Cardiac muscle cell (in vitro differentiated cells and primary cell): ENCODE results near the gene SOCS4. TPM values are rescaled to one million over a fixed set of nuclear protein-coding genes. Genes with fewer than 3 reads are reported as not detected.
"Not testable (repeated sequence)": the region's sequence is repeated elsewhere in the genome, so short reads cannot be mapped to it uniquely, and the experiment has no call there.

Experiments
- DNase-seq, 2 donors: peaks; one replicate each; pipeline versions ENCODE4 v3.0.0 to v3.0.0-alpha.2; 2010 to 2017; ENCODE audit warnings: low read depth in 1 of 2, low spot score in 1 of 2
- H3K27ac ChIP-seq: fragments of 200-600 bp; sonication (generic); 2 replicates; pipeline ENCODE4 v1.5.1; 2016
- H3K27me3 ChIP-seq: fragments of 200-600 bp; sonication (generic); 2 replicates; pipeline ENCODE4 v1.6.0; 2016; ENCODE audit warnings: control low read depth
- H3K36me3 ChIP-seq: fragments of 200-600 bp; sonication (generic); 2 replicates; pipeline ENCODE4 v1.5.1; 2016; ENCODE audit warnings: control low read depth
- H3K4me1 ChIP-seq: fragments of 200-600 bp; sonication (generic); 2 replicates; pipeline ENCODE4 v1.8.1; 2017; ENCODE audit warnings: low read depth, mild to moderate bottlenecking, mixed run types
- H3K4me3 ChIP-seq: fragments of 200-600 bp; sonication (generic); 2 replicates; pipeline ENCODE4 v1.5.1; 2016; ENCODE audit warnings: mild to moderate bottlenecking
- H3K9me3 ChIP-seq: fragments of 200-600 bp; sonication (generic); 2 replicates; pipeline ENCODE4 v1.5.1; 2017; ENCODE audit warnings: low read depth, mild to moderate bottlenecking, control low read depth
- polyA plus RNA-seq: library from polyadenylated mRNA; unstranded; fragments of >200 nt; fragmentation: Nextera tagmentation; extraction: Ambion mirVana; gene quantifications from 2 replicates; pipeline ENCODE4 v1.2.1, GENCODE V29; 2016
- total RNA-seq: library from RNA; depleted of rRNA; stranded (reverse); fragments of >200 nt; gene quantifications from 2 replicates; pipeline ENCODE4 v1.2.3, GENCODE V29; 2016
- TF ChIP-seq, protein P1 (sequence below): IDR thresholded peaks from 2 replicates; pipeline ENCODE4 v1.5.1; 2012; ENCODE audit warnings: low read depth, mild to moderate bottlenecking, low read length

SOCS4 gene
- total and polyA plus RNA-seq, 2 experiments from 2014 or later = 6.5 to 8.5 TPM

DNA sequence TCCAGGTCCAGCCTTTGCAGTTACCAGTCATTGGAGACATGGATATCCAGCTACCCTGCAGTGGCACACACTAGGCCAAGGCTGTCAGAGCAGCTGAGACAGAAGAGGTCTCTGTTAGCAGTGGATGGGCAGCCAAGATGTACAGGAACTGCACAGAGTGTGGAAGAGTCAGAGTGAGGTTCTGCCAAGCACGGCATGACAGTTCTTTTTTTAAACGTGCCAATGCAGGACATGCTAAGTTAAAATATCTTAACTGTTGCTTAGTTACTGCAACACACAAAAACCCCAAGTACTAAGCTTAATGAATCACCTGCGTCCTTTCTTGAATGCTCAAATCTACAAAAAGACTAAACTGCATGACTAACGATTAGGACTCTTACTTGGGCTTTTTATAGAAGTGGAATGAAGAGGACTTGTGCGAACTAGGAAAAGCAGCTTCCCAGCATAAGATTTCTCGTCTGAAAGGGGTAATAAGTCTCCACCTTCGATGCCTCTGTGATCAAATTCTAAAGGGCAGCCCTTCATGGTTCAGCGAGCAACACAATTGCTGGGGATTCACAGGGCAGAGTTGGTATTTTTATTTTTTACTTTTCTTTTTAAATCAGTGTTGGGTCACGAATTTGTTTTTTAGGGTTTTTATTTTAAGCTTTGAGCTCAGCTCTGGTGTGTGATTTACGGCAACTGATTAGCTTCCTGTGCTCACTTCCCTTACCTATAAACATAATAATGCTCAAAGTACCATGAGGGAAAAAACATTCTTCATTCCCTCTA is 45.0 kb downstream of the SOCS4 start:
- peak in 1 of 2 donors; percentile 73 for DNase-seq
- H3K27ac ChIP-seq = peak overlapping the region; percentile 16
- H3K4me1 ChIP-seq = peaks cover 13% of the 10 kb centered on the region
- no peaks in the 10 kb centered on the region for H3K27me3 ChIP-seq
- no peaks in the 10 kb centered on the region for H3K36me3 ChIP-seq
- no peak overlapping the region for H3K4me3 ChIP-seq
- TF ChIP-seq, protein P1, sequence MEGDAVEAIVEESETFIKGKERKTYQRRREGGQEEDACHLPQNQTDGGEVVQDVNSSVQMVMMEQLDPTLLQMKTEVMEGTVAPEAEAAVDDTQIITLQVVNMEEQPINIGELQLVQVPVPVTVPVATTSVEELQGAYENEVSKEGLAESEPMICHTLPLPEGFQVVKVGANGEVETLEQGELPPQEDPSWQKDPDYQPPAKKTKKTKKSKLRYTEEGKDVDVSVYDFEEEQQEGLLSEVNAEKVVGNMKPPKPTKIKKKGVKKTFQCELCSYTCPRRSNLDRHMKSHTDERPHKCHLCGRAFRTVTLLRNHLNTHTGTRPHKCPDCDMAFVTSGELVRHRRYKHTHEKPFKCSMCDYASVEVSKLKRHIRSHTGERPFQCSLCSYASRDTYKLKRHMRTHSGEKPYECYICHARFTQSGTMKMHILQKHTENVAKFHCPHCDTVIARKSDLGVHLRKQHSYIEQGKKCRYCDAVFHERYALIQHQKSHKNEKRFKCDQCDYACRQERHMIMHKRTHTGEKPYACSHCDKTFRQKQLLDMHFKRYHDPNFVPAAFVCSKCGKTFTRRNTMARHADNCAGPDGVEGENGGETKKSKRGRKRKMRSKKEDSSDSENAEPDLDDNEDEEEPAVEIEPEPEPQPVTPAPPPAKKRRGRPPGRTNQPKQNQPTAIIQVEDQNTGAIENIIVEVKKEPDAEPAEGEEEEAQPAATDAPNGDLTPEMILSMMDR = no peak
- no peaks in the 10 kb centered on the region for H3K9me3 ChIP-seq

DNA sequence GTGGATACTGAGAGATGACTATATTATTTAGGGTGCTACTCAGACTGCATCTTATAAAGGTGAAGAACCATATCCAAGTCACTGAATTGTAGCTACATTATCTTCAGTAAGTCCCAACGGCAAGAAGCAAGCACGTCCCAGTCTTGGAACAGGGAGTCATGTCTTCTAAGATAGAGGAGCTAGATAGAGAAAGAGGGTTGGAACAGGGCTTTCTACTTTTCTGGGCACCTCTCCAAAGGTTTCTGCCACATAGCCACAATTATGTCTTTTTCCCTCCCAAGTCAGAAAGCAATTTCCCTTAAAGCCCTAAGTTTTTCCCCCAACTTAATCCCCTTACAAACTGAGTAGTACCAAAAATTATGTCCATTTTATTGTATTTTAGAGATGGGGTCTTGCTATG is 46.8 kb downstream of the SOCS4 start:
- TF ChIP-seq, protein P1 = no peak
- Histone ChIP-seq H3K27ac (no peak overlapping the region), H3K27me3 (no peaks in the 10 kb centered on the region), H3K4me1 (peaks cover 13% of the 10 kb centered on the region), H3K4me3 (no peak overlapping the region), H3K36me3 (no peaks in the 10 kb centered on the region), H3K9me3 (no peaks in the 10 kb centered on the region)
- peak in 1 of 2 donors; percentile 86 for DNase-seq

DNA sequence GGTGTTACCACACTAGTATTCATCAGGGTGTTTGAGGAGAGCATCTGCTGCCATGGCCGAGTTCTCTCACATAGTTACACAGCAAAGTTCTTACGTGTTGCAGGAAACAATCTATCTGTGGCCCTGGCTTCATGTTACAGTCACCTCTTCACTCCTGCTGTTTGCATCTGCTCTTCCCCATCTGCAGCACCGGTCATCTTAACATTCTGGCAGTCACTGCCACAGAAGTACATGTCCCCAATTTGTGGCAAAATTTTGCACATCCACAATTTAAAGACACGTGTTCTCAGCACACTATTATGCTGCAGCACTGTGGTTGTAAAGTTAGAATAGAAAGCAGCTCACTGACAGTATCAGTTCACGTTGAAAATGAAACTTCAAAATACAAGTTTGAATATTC is 47.6 kb downstream of the SOCS4 start:
- Histone ChIP-seq H3K9me3 (no peaks in the 10 kb centered on the region), H3K27ac (no peak overlapping the region), H3K27me3 (no peaks in the 10 kb centered on the region), H3K4me3 (no peak overlapping the region), H3K4me1 (peaks cover 13% of the 10 kb centered on the region), H3K36me3 (no peaks in the 10 kb centered on the region)
- TF ChIP-seq, protein P1 = no peak
- DNase-seq = peak in 1 of 2 donors; percentile 19

DNA sequence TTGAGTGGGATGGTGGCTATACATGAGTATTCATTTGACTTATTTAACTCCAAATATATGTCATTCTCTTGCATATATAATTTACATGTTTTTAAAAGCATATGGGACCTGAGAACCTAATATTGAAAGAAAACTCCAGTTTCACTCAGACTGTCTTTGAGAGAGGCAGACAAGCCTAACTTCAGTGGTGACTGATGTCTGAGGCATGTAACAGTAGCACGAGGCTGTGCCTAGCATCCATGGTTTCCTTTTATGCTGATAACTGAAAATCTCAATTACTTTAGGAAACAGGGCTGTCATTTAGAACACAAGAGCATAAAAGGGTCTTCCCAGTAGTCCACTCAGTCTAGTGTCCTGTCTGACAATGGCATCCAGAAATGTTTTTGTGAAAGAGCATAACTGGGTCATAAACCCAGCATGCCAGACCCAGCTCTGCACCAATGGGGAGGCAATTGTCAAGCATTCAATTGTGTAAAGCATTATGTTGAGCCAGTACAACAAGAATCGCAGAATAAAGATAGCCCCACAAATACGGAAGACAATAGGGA is 48.7 kb downstream of the SOCS4 start:
- peaks cover 13% of the 10 kb centered on the region for H3K4me1 ChIP-seq
- no peak overlapping the region for H3K27ac ChIP-seq
- no peak overlapping the region for H3K4me3 ChIP-seq
- no peaks in the 10 kb centered on the region for H3K9me3 ChIP-seq
- DNase-seq = no peak
- TF ChIP-seq, protein P1 = no peak
- no peaks in the 10 kb centered on the region for H3K36me3 ChIP-seq
- no peaks in the 10 kb centered on the region for H3K27me3 ChIP-seq

DNA sequence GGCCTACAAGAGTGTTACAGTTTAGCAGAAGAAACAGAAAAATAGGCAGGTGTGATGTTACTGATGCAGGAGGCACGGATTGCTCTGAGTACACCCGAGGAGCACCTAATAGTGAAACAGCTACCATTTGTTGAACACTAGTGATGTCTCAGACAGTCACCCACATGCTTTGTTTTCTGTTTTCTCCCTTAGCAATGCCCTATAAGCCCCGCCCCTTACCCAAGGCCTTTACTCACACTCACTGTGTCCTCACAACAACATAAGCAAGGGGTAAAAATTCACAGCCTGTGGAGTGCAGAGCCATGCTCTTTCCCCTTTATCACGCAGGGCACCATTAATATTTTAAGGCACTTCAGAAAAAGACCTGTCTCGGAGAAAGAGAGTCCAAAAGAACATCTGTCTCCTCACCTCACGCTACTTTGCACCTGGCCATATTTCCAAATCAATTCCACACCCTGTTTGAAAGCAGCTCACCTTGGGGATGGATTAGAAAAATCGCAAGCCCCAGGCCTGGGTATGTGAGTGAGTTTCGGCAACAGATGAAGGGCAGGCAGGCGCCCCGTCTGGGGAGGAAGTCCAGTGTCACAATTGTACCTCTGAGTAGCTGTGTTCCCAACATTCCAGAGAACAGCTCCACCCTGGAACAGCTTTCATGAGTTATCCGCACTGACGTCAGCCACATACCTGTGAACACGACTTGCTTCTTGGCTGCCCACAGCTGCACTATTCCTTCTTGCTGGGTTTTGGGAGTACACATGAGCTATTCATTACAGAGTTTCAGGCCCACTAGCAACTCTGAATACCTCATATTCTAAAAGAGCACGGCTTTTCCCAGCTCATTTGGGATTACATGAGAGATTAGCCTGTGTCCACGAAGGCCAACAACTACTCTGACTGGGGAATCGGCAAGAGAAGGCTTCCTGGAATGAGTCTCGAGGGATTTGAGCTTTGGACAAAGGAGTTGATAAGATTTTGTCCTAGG is 50.4 kb downstream of the SOCS4 start:
- no peak overlapping the region for H3K4me3 ChIP-seq
- TF ChIP-seq, protein P1 = no peak
- H3K27me3 ChIP-seq = no peaks in the 10 kb centered on the region
- peaks cover 4% of the 10 kb centered on the region for H3K4me1 ChIP-seq
- H3K27ac ChIP-seq = no peak overlapping the region
- H3K36me3 ChIP-seq = no peaks in the 10 kb centered on the region
- peak in 1 of 2 donors; percentile 60 for DNase-seq
- H3K9me3 ChIP-seq = no peaks in the 10 kb centered on the region

DNA sequence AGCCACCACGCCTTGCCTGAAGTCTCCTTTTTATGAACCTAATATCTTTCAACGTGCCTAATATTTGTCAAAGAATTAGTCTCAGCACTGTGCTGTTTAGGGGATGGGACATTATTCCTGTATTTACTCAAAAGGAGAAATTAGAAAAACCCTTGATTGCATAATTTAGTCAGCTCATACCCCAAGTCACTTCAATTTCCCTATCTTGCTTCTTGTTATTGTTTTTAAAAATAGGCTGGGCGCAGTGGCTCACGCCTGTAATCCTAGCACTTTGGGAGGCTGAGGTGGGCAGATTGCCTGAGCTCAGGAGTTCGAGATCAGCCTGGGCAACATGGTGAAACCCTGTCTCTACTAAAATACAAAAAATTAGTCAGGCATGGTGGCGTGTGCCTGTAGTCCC is 52.9 kb downstream of the SOCS4 start:
- not testable (repeated sequence) for H3K4me3 ChIP-seq, H3K36me3 ChIP-seq, H3K27me3 ChIP-seq, DNase-seq, H3K9me3 ChIP-seq, H3K4me1 ChIP-seq, H3K27ac ChIP-seq
